PC-3 (cell line): ENCODE measurements around the gene CLINT1. TPM values are rescaled to one million over a fixed set of nuclear protein-coding genes. Genes with fewer than 3 reads are reported as not detected.

ENCODE experiments used
- ATAC-seq: fragments of 200-7000 bp; cut with Tn5 transposase; 2 replicates; pipeline ENCODE4 v1.9.1; 2020; ENCODE audit warnings: mild to moderate bottlenecking, moderate library complexity
- BruUV-seq: library from RNA; stranded (reverse); fragments of 400-500 nt; replicated peaks from 2 replicates; lab custom pipeline; 2021; lab: Mats Ljungman, UMichigan
- CTCF ChIA-PET: fragments of 300-600 bp; sonication (Branson Sonifier 250); formaldehyde crosslinking; loops from one replicate; lab custom pipeline; 2022; ENCODE audit warnings: antibody characterized with exemption; lab: Charles Lee
- POLR2A ChIA-PET: fragments of 300-600 bp; sonication (Branson Sonifier 250); formaldehyde crosslinking; loops from one replicate; lab custom pipeline; 2022; ENCODE audit warnings: antibody characterized with exemption; ENCODE audit not compliant: unreplicated experiment; lab: Charles Lee
- DNase-seq: peaks from one replicate; pipeline ENCODE4 v3.0.0-alpha.2; 2015
- H2AFZ ChIP-seq: fragments of 300-600 bp; sonication (generic); 2 replicates; pipeline ENCODE4 v1.6.0; 2016; ENCODE audit warnings: antibody characterized with exemption, low read length
- H3F3A ChIP-seq: fragments of 300-600 bp; sonication (generic); one replicate; pipeline ENCODE4 v1.6.0; 2017; ENCODE audit warnings: antibody characterized with exemption, low read length, control low read depth, mild to moderate bottlenecking; ENCODE audit not compliant: unreplicated experiment
- H3K27ac ChIP-seq: fragments of 300-600 bp; sonication (generic); 2 replicates; pipeline ENCODE4 v1.5.1; 2016; ENCODE audit warnings: mild to moderate bottlenecking, low read length
- H3K27me3 ChIP-seq: fragments of 300-600 bp; sonication (generic); 2 replicates; pipeline ENCODE4 v1.6.1; 2016; ENCODE audit warnings: low read length, mixed read lengths
- H3K36me3 ChIP-seq: fragments of 300-600 bp; sonication (generic); 2 replicates; pipeline ENCODE4 v1.6.1; 2016; ENCODE audit warnings: low read depth, mixed run types, low read length, mixed read lengths
- H3K4me1 ChIP-seq: fragments of 300-600 bp; sonication (generic); 2 replicates; pipeline ENCODE4 v1.5.1; 2016; ENCODE audit warnings: low read length; ENCODE audit not compliant: insufficient read depth
- H3K4me2 ChIP-seq: fragments of 300-600 bp; sonication (generic); 2 replicates; pipeline ENCODE4 v1.6.0; 2016; ENCODE audit warnings: low read length
- H3K4me3 ChIP-seq: fragments of 300-600 bp; sonication (generic); 2 replicates; pipeline ENCODE4 v1.5.1; 2016; ENCODE audit warnings: mild to moderate bottlenecking, low read length, mixed read lengths
- H3K79me2 ChIP-seq: fragments of 300-600 bp; sonication (generic); 2 replicates; pipeline ENCODE4 v1.6.1; 2017; ENCODE audit warnings: low read length, mixed read lengths
- H3K9ac ChIP-seq: fragments of 300-600 bp; sonication (generic); 2 replicates; pipeline ENCODE4 v1.6.0; 2016; ENCODE audit warnings: mild to moderate bottlenecking, low read length
- H3K9me2 ChIP-seq: fragments of 300-600 bp; sonication (generic); replicated peaks from 2 replicates; pipeline ENCODE4 v1.6.1; 2016; ENCODE audit warnings: mixed run types, low read length, mixed read lengths
- H3K9me3 ChIP-seq: fragments of 300-600 bp; sonication (generic); 2 replicates; pipeline ENCODE4 v1.6.1; 2016; ENCODE audit warnings: low read length, mixed read lengths
- H4K20me1 ChIP-seq: fragments of 300-600 bp; sonication (generic); 2 replicates; pipeline ENCODE4 v1.6.1; 2016; ENCODE audit warnings: low read length, mixed read lengths
- CTCF ChIP-seq: fragments of 300-600 bp; sonication (generic); conservative IDR thresholded peaks from 2 replicates; pipeline ENCODE4 v1.5.1; 2017; ENCODE audit warnings: antibody characterized with exemption, low read depth, mild to moderate bottlenecking, low read length
- EZH2 ChIP-seq: fragments of 300-600 bp; sonication (generic); IDR thresholded peaks from one replicate; pipeline ENCODE4 v1.6.1; 2017; ENCODE audit warnings: antibody characterized with exemption, mild to moderate bottlenecking, low read length; ENCODE audit not compliant: unreplicated experiment
- EZH2phosphoT487 ChIP-seq: fragments of 300-600 bp; sonication (generic); IDR thresholded peaks from 2 replicates; pipeline ENCODE4 v1.6.1; 2018; ENCODE audit warnings: mild to moderate bottlenecking, antibody characterized with exemption, low read length, borderline replicate concordance
- intact Hi-C: fragments of 100-400 bp; cut with micrococcal nuclease; formaldehyde crosslinking; loops from 2 replicates; pipeline ENCODE4 v1.9.0; 2023
- total RNA-seq: library from RNA; depleted of rRNA; stranded (reverse); fragments of >200 nt; gene quantifications from 2 replicates; pipeline ENCODE4 v1.2.3, GENCODE V29; 2014

The CLINT1 gene
- total RNA-seq, 1 experiment from 2014 or later: 125 TPM

- Histone ChIP-seq H3K9ac (no peak overlapping the region), H3K27ac (no peak overlapping the region), H3K79me2 (no peaks in the 10 kb centered on the region), H3K4me3 (no peak overlapping the region), H3F3A (no peaks in the 10 kb centered on the region), H3K9me2 (no peaks in the 10 kb centered on the region), H3K4me1 (peaks cover 21% of the 10 kb centered on the region), H3K36me3 (no peaks in the 10 kb centered on the region), H4K20me1 (no peaks in the 10 kb centered on the region), H3K27me3 (no peaks in the 10 kb centered on the region), H3K9me3 (no peaks in the 10 kb centered on the region), H2AFZ (no peak overlapping the region), H3K4me2 (no peak overlapping the region)
- ChIA-PET POLR2A (no interaction called here), CTCF (no interaction called here)
- DNase-seq: no peak
- BruUV-seq: no TSS peak
- TF ChIP-seq CTCF (no peak), EZH2 (no peak), EZH2phosphoT487 (no peak)
- no peak for ATAC-seq
- intact Hi-C loops: no loop called here
Measured at GRCh38 chr5:157867751-157868387, 8.9 kb upstream of the CLINT1 start.

- DNase-seq (no peak), ATAC-seq (no peak)
- ChIA-PET POLR2A (interaction anchor here (0.6 kb wide), 1 partner anchor 32 kb away, joined by 5 read pairs; no protein-coding TSS in a partner anchor), CTCF (no interaction called here)
- Histone ChIP-seq H3K4me3 (no peak overlapping the region), H3K27me3 (no peaks in the 10 kb centered on the region), H4K20me1 (no peaks in the 10 kb centered on the region), H3K4me2 (no peak overlapping the region), H3K9me3 (no peaks in the 10 kb centered on the region), H3K4me1 (peaks cover 19% of the 10 kb centered on the region), H3K79me2 (no peaks in the 10 kb centered on the region), H2AFZ (0 out of 2 replicates have a peak overlapping the region, but pooled peaks have one; percentile 7), H3K27ac (0 out of 2 replicates have a peak overlapping the region, but pooled peaks have one; percentile 11), H3F3A (no peaks in the 10 kb centered on the region), H3K9ac (no peak overlapping the region), H3K9me2 (no peaks in the 10 kb centered on the region), H3K36me3 (no peaks in the 10 kb centered on the region)
- no TSS peak for BruUV-seq
- intact Hi-C loops: loop anchor here (1.0 kb wide), 1 partner anchor 39 kb away; no protein-coding TSS in a partner anchor
- TF ChIP-seq CTCF (no peak), EZH2phosphoT487 (no peak), EZH2 (no peak)
Measured at GRCh38 chr5:157866536-157866935, 7.6 kb upstream of the CLINT1 start.

GRCh38 chr5:157865781-157866180, 6.8 kb upstream of the CLINT1 start:
- TF ChIP-seq EZH2 (no peak), CTCF (no peak), EZH2phosphoT487 (no peak)
- H3K9me3 ChIP-seq: no peaks in the 10 kb centered on the region
- ATAC-seq (peak; percentile 96), DNase-seq (peak; percentile 90)
- no peaks in the 10 kb centered on the region for H3K27me3 ChIP-seq
- H3K4me2 ChIP-seq: no peak overlapping the region
- peak overlapping the region; percentile 48 for H3K27ac ChIP-seq
- 0 out of 2 replicates have a peak overlapping the region, but pooled peaks have one; percentile 30 for H2AFZ ChIP-seq
- intact Hi-C loops: loop anchor here (1.0 kb wide), 1 partner anchor 40 kb away; no protein-coding TSS in a partner anchor
- peak overlapping the region; percentile 14; the same call in 1 of the 2 replicates for H3K9ac ChIP-seq
- H3K4me3 ChIP-seq: no peak overlapping the region
- H3F3A ChIP-seq: no peaks in the 10 kb centered on the region
- CTCF ChIA-PET: interaction anchor here (0.6 kb wide), 1 partner anchor 8 kb away, joined by 8 read pairs; no protein-coding TSS in a partner anchor
- H3K4me1 ChIP-seq: peaks cover 12% of the 10 kb centered on the region
- no peaks in the 10 kb centered on the region for H3K9me2 ChIP-seq
- H4K20me1 ChIP-seq: no peaks in the 10 kb centered on the region
- no TSS peak for BruUV-seq
- no peaks in the 10 kb centered on the region for H3K36me3 ChIP-seq
- H3K79me2 ChIP-seq: no peaks in the 10 kb centered on the region
- POLR2A ChIA-PET: interaction anchor here (0.7 kb wide), 1 partner anchor 26 kb away, joined by 4 read pairs; no protein-coding TSS in a partner anchor
